Kidney (tissue), 14 donors: ENCODE results near the gene SLC4A5. TPM values are rescaled to one million over a fixed set of nuclear protein-coding genes. Genes with fewer than 3 reads are reported as not detected.

ENCODE experiments used
- DNase-seq, 5 donors: peaks; one replicate each; pipeline ENCODE4 v3.0.0-alpha.2; 2013 to 2020
- FAIRE-seq: peaks from 2 replicates; lab custom pipeline; 2012; peaks lifted over from hg19 to GRCh38; lab: Jason Lieb, UNC
- H3K27ac ChIP-seq, 2 donors: one replicate each; pipeline ENCODE4 v1.7.0; 2013; ENCODE audit warnings: low read depth in 2 of 2, low read length in 2 of 2, inconsistent platforms in 1 of 2
- H3K27me3 ChIP-seq: one replicate; pipeline ENCODE4 v1.7.1; 2013; ENCODE audit warnings: low read length, inconsistent platforms; ENCODE audit not compliant: control insufficient read depth, insufficient read depth
- H3K36me3 ChIP-seq, 3 donors: one replicate each; pipeline versions ENCODE4 v1.7.0 to v1.7.1; 2013; ENCODE audit warnings: low read length in 3 of 3, control low read depth in 1 of 3, inconsistent platforms in 1 of 3; ENCODE audit not compliant: insufficient read depth in 3 of 3, control insufficient read depth in 2 of 3
- H3K4me1 ChIP-seq, 3 donors: one replicate each; pipeline versions ENCODE4 v1.7.0 to v1.7.1; 2013; ENCODE audit warnings: low read length in 3 of 3, inconsistent platforms in 1 of 3, low read depth in 1 of 3; ENCODE audit not compliant: control insufficient read depth in 2 of 3, insufficient read depth in 2 of 3
- H3K4me3 ChIP-seq, 3 donors: one replicate each; pipeline versions ENCODE4 v1.7.0 to v1.8.1; 2013; ENCODE audit warnings: low read length in 3 of 3, control low read depth in 1 of 3, inconsistent platforms in 1 of 3
- H3K9ac ChIP-seq, 3 donors: one replicate each; pipeline versions ENCODE4 v1.7.0 to v1.7.1; 2013; ENCODE audit warnings: low read length in 3 of 3, control low read depth in 1 of 3, inconsistent platforms in 1 of 3
- H3K9me3 ChIP-seq, 3 donors: one replicate each; pipeline versions ENCODE4 v1.7.0 to v1.7.1; 2013; ENCODE audit warnings: low read length in 3 of 3, control low read depth in 1 of 3, inconsistent platforms in 1 of 3; ENCODE audit not compliant: control insufficient read depth in 2 of 3, insufficient read depth in 1 of 3
- intact Hi-C: fragments of 100-400 bp; cut with DNase I; formaldehyde crosslinking; loops from one replicate; pipeline ENCODE4 v1.11.1; 2022
- polyA plus RNA-seq: library from polyadenylated mRNA; stranded (reverse); fragments of 350-450 nt; fragmentation: Illumina TruSeq; extraction: RNeasy Lipid Tissue Mini Kit (QIAGEN cat#74804); gene quantifications from one replicate; pipeline ENCODE4 v1.2.3, GENCODE V29; 2014; ENCODE audit warnings: low read depth, low replicate concordance; ENCODE audit not compliant: insufficient read depth
- total RNA-seq: library from RNA; stranded (reverse); fragmentation: NEBNext Ultra II Directional; extraction: Animal tissue kit (Norgen Biotek cat#: 25700); gene quantifications from one replicate; pipeline ENCODE4 v1.2.1, GENCODE V29; 2021
- TF ChIP-seq, protein P1 (sequence below): IDR thresholded peaks from 3 replicates; pipeline ENCODE4 v1.5.1; 2012; ENCODE audit warnings: mild to moderate bottlenecking, moderate library complexity, borderline replicate concordance; ENCODE audit not compliant: insufficient read depth; ENCODE audit errors: extremely low read depth
- donor health status: control.
- donor health status: control.
- donor health status: control.
- donor health status: control.
- donor health status: control.
- donor health status: DM: yes; HTN: yes; CAD: no.
- donor health status: Normal renal cell carcinoma (clear cell type).

Gene SLC4A5
- total and polyA plus RNA-seq, 2 donors from 2014 or later, result 1.1 to 5.2 TPM

DNA sequence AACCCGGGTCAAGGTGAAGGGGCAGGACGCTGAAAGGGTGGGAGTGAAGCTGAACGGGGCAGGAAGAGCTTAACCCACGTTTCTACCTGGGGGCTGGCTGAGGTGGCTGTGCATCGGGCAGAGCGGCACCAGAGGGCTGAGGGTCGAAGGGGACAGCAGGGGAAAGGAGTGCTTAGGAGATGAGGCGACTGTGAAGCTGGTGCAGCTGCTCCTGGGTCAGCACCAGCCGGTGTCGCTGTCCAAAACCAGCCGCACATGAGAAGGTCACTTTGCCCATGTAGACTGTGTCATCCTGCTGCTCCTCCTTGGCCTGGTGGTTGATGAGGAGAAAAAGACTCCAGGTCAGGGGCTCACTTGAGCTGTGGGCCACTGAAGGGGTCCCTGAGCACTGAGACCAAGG lies 18.1 kb upstream of the SLC4A5 start:
- FAIRE-seq, result no peak
- peaks cover 3 to 79% (median 58%) of the 10 kb centered on the region in 3 donors for H3K36me3 ChIP-seq

DNA sequence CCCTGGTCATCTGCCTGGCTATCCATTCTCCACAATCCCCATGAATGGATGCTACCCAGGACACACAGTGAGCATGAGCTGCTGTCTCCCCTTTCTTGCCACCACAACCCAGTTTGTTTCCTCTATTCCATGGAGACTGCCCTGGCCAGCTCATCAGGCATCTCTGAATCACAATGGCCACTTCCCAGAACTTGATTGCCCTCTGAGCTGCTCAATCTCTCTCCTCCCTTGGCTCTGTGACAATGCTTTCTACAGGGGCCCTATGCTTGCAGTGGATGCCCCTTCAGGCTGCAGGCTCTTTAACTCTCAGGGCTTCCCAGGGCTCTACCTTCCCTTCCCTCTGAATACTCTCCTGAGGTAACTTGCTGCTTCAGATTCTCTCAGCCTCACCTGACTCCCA lies 14.4 kb upstream of the SLC4A5 start:
- TF ChIP-seq, protein P1, sequence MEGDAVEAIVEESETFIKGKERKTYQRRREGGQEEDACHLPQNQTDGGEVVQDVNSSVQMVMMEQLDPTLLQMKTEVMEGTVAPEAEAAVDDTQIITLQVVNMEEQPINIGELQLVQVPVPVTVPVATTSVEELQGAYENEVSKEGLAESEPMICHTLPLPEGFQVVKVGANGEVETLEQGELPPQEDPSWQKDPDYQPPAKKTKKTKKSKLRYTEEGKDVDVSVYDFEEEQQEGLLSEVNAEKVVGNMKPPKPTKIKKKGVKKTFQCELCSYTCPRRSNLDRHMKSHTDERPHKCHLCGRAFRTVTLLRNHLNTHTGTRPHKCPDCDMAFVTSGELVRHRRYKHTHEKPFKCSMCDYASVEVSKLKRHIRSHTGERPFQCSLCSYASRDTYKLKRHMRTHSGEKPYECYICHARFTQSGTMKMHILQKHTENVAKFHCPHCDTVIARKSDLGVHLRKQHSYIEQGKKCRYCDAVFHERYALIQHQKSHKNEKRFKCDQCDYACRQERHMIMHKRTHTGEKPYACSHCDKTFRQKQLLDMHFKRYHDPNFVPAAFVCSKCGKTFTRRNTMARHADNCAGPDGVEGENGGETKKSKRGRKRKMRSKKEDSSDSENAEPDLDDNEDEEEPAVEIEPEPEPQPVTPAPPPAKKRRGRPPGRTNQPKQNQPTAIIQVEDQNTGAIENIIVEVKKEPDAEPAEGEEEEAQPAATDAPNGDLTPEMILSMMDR, result no peak
- DNase-seq (no peak), FAIRE-seq (no peak)
- Histone ChIP-seq H3K9ac (no peak overlapping the region), H3K36me3 (peaks cover 0 to 42% (median 23%) of the 10 kb centered on the region in 3 donors), H3K4me1 (no peaks in the 10 kb centered on the region), H3K27me3 (no peaks in the 10 kb centered on the region), H3K9me3 (no peaks in the 10 kb centered on the region), H3K4me3 (no peak overlapping the region), H3K27ac (no peak overlapping the region)
- intact Hi-C loops, result no loop called here

More for the DNA sequence above, 18.1 kb upstream of the SLC4A5 start:
- no peak for DNase-seq
- H3K4me3 ChIP-seq, result no peak overlapping the region
- intact Hi-C loops, result no loop called here
- H3K27me3 ChIP-seq, result no peaks in the 10 kb centered on the region
- H3K4me1 ChIP-seq, result no peaks in the 10 kb centered on the region
- TF ChIP-seq, protein P1, result no peak
- H3K9me3 ChIP-seq, result no peaks in the 10 kb centered on the region
- no peak overlapping the region for H3K27ac ChIP-seq
- H3K9ac ChIP-seq, result no peak overlapping the region

DNA sequence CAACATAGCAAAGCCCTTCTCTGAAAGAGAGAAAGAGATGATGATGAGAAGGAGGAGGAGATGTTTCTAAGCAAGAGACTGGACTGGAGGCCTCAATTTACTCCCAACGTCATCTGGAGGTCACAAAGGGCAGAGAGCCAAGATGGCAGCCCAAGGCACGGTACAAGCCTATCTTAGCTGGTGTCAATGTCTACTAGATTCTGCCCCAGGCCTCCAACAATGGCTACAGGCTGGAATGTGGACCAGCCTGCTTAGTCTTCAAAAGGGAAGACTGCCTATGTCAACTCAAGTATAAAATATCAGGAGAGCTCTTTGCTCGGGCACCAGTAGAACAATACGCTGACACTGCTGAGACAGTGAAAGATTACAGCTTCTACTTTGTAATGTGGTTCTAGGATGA lies 6.7 kb upstream of the SLC4A5 start:
- Histone ChIP-seq H3K4me3 (no peak overlapping the region), H3K9me3 (no peaks in the 10 kb centered on the region), H3K9ac (no peak overlapping the region), H3K27me3 (no peaks in the 10 kb centered on the region), H3K36me3 (no peaks in the 10 kb centered on the region), H3K4me1 (no peaks in the 10 kb centered on the region), H3K27ac (no peak overlapping the region)
- no peak for FAIRE-seq
- intact Hi-C loops, result no loop called here
- no peak for DNase-seq
- TF ChIP-seq, protein P1, result no peak

DNA sequence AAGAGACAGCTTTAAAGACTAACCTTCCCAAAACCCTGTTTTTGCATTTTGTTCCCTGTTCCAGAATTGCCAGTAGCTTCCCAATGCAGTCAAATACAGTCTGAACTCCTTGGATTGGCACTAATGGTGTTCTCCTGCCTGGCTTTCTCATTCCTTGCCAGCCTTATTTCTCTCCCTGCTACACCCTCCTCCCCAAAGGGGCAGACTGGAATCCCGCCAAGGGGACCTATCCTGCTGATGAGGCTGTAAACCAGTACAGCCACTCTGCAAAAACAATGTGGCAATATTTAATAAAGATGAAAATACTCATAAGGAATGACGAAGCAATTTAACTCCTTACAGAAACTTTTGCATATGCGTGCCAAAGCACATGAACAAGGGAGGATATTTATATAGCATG lies 4.5 kb upstream of the SLC4A5 start:
- TF ChIP-seq, protein P1, result no peak
- DNase-seq (no peak), FAIRE-seq (no peak)
- H3K4me1 ChIP-seq, result no peaks in the 10 kb centered on the region
- intact Hi-C loops, result no loop called here
- H3K27ac ChIP-seq, result no peak overlapping the region
- H3K9me3 ChIP-seq, result no peaks in the 10 kb centered on the region
- no peak overlapping the region for H3K4me3 ChIP-seq
- no peak overlapping the region for H3K9ac ChIP-seq
- H3K36me3 ChIP-seq, result no peaks in the 10 kb centered on the region
- H3K27me3 ChIP-seq, result no peaks in the 10 kb centered on the region
